ENCODE measurements around the gene COL5A1.

The COL5A1 gene

DNA sequence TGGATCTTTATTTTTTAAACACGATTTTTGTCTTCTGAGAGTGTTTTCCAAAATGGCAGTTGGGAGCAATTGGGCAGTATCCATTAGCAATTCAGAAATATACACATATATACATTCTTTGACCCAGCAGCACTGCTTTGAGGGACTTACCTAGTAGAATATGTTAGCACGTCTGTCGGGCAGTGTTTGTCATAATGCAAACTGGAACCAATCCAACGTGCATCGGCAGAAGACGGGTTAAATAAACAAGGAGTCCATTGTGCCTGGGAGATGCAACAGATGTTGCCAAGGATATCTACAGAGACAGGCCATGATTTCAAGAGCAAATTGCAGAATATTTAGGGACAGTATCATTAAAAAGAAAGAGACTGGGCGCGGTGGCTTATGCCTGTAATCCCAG lies 107.0 kb downstream of the COL5A1 start:
- no peak overlapping the region for H3K27ac ChIP-seq
- TF ChIP-seq ZFX (IDR thresholded peaks at IDR 0.05) = no peak
- TF ChIP-seq, protein P1, sequence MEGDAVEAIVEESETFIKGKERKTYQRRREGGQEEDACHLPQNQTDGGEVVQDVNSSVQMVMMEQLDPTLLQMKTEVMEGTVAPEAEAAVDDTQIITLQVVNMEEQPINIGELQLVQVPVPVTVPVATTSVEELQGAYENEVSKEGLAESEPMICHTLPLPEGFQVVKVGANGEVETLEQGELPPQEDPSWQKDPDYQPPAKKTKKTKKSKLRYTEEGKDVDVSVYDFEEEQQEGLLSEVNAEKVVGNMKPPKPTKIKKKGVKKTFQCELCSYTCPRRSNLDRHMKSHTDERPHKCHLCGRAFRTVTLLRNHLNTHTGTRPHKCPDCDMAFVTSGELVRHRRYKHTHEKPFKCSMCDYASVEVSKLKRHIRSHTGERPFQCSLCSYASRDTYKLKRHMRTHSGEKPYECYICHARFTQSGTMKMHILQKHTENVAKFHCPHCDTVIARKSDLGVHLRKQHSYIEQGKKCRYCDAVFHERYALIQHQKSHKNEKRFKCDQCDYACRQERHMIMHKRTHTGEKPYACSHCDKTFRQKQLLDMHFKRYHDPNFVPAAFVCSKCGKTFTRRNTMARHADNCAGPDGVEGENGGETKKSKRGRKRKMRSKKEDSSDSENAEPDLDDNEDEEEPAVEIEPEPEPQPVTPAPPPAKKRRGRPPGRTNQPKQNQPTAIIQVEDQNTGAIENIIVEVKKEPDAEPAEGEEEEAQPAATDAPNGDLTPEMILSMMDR (conservative IDR thresholded peaks at IDR 0.05) = no peak

DNA sequence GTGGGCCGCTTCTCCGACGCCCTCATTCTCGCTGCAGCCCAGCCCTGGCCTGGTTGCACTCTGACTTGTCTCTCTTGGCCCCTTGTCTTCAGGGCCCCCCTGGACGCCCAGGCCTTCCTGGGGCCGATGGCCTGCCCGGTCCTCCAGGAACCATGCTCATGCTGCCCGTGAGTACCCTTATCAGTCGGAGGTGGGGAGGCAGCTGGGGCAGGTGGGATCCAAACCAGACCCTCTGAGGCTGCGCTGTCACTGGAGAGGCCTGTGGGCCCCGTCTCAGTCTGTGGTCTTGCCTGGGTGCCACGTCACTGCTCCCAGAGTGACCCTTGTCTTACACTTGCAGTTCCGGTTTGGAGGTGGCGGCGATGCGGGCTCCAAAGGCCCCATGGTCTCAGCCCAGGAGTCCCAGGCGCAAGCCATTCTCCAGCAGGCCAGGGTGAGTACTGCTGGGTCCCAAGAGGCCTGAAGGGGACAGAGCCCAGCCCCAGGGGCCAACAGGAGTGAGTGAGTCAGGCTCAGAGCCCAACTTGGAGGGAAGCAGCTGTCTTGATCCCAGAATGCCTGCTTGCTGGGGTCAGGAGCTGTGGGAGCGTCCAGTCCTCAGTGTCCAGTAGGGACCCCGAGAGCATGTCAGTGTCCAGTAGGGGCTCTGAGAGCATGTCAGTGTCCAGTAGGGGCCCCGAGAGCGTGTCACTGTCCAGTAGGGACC lies 109.0 kb downstream of the COL5A1 start:
- TF ChIP-seq ZFX (IDR thresholded peaks at IDR 0.05) = no peak
- TF ChIP-seq, protein P1 (conservative IDR thresholded peaks at IDR 0.05) = no peak
- H3K27ac ChIP-seq = no peak overlapping the region

DNA sequence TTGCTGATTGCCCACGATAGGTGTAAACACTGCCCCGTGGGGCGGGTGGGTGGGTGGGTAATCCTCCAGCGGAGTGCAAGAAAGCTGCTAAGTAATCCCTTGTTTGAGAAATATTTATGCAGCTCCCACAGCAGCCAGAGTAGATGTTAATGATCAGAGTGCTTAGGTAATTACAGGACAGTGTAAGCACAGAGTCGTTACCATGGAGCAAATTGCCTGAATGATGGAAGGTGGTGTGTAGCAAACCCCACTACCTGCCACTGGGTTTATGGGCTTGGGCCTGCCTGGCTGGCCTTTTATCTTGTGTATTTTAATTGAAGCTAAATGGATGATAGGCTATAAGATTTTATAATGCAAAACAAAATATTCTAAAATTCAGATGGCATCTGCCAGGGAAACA lies 110.0 kb downstream of the COL5A1 start:
- H3K27ac ChIP-seq = no peak overlapping the region
- TF ChIP-seq ZFX (IDR thresholded peaks at IDR 0.05) = no peak
- TF ChIP-seq, protein P1 (conservative IDR thresholded peaks at IDR 0.05) = no peak

DNA sequence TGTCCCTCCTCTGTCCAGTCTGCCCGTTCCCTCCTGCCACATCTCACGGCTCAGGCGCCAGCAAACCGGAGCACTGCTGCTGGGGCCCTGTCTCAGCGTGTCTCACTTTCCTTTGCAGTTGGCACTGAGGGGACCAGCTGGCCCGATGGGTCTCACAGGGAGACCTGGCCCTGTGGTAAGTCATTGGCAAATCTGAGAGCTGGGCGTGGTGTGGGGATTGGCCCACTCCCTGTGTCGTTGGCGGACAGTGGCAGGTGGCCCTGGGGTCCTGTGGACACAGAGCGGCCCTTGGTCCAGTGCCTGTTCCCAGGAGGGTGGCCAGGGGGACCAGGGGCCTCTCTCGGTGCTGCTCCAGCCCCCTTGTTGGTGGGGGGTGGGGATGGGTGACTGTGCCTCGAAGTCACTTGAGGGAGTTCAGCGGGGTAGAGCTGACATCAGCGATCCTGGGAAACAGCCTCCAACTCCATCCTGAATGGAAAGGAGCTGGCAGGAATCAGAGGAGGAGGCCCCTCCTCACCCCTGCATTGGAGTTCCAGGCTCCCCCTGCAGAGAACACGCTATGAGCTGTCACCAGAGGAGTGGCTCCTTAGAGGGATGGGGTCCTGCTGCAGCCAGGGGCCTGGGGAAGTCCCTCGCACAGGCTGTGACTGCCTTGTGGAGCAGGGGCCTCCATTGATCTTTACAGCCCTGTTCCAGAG lies 111.0 kb downstream of the COL5A1 start:
- TF ChIP-seq, protein P1 (conservative IDR thresholded peaks at IDR 0.05) = no peak
- TF ChIP-seq ZFX (IDR thresholded peaks at IDR 0.05) = no peak
- H3K27ac ChIP-seq = no peak overlapping the region

DNA sequence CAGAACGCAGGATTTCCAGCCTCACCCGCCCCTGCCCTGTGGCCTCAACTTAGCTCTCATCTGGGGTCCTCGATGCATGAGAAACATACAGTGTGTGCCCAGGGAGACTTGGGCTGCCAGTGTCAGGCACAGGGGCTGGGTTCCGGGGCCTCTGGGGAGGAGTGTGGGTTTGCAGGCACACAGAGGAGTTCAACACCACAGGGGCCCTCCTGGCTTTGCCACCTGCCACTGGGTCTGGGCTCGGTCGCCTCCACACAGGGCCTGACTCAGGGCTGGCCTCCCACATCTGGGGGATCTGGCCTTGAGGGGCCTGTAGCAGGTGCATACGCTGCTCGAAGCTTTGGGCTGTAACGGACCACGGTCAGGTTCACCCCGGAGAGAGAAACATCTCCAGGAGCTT lies 111.6 kb downstream of the COL5A1 start:
- no peak overlapping the region for H3K27ac ChIP-seq
- TF ChIP-seq ZFX (IDR thresholded peaks at IDR 0.05) = no peak
- TF ChIP-seq, protein P1 (conservative IDR thresholded peaks at IDR 0.05) = no peak

DNA sequence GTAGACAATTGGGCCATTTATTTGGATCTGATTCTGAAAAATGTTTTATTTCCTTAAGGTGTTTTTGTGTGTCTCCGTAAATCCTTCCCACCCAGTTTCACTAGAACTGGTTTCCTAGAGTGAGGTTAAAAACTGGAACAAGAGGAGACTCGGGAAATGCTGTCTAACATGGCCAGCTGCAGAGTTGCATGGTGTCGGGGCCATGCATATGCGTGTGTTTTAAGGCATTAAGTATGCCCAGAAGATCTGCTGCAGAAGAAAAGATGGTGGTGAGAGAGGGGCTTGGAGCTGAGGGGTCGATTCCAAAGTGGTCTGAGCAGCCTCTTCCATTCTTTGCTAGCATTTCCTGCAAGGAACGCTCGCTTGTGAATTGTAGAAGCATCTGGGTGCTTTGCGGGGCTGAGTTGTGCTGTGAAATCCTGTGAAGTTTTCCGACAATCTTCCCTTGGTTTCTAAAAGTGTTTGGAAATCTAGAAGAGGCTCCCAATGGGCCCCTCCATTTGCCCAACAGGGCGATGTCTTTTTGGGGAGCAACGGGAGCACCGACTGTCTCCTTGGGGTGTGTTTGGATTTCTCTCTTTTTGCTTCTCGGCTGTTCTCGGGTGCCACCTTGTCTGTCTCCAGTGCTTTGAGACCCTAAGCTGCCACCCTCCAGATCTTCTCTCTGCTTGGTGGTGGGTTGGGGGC lies 113.8 kb downstream of the COL5A1 start:
- TF ChIP-seq ZFX (IDR thresholded peaks at IDR 0.05) = no peak

DNA sequence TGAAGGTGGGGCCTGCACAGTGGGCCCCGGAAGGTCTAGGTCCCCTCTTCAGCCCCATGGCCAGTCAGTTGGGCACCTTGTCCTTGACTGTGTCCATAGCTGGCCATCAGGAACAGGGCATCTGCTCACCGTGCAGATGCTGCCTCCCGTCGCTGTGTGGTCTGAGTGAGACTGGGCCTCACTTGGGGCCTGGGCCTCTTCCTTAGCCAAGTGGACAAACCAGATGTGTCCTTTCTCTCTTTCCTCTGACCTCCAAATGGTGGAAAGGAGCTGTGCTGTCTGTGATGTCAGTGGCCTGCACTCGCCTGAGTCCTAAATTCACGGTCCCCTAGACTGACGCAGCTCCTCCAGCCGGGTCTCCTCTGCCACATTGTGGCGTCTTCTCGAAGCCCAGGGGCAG lies 114.5 kb downstream of the COL5A1 start:
- H3K27ac ChIP-seq = no peak overlapping the region
- no peak for TF ChIP-seq ZFX (IDR thresholded peaks at IDR 0.05)
- TF ChIP-seq, protein P1 (conservative IDR thresholded peaks at IDR 0.05) = no peak

More for the DNA sequence above, 113.8 kb downstream of the COL5A1 start:
- H3K27ac ChIP-seq = no peak overlapping the region

All from C4-2B (cell line).